ENCODE measurements around the gene OR51B2.
"Not testable (repeated sequence)": the region's sequence is repeated elsewhere in the genome, so short reads cannot be mapped to it uniquely, and the experiment has no call there.

The OR51B2 gene

DNA sequence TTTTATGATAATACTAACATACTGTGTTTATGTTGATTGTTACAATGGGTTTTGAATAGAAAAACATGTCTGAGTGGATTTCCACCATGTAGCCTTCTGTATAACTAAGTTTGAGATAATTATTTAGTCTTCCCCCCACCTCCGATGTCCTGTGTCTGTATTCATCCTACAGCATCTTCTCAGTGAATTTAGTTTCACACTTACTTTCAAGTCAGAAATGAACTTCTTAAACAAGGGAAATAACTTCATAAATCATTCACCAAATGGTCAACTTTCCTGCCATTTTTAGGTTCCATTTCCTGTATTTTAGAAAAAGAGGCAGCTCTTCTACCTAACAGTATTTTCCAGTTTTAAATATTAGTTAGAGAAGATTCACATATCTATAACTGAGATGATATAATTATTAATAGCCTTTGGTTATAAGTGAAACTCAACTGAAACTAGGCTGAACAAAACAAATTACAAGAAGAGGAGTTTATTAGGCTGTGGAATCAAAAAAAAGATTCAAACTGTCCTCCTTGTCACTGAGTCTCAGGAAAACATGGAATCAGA lies 15.8 kb upstream of the OR51B2 start:
- DNase-seq (ENCODE audit: low spot score in 2 of 2) (no peak), ATAC-seq (no peak)
- H3K36me3 Mint-ChIP-seq, result no peaks in the 10 kb centered on the region
- no peaks in the 10 kb centered on the region for H3K4me1 Mint-ChIP-seq
- no peak overlapping the region for H3K27ac Mint-ChIP-seq
- no peaks in the 10 kb centered on the region for H3K9me3 Mint-ChIP-seq
- no peak overlapping the region for H3K4me3 Mint-ChIP-seq

DNA sequence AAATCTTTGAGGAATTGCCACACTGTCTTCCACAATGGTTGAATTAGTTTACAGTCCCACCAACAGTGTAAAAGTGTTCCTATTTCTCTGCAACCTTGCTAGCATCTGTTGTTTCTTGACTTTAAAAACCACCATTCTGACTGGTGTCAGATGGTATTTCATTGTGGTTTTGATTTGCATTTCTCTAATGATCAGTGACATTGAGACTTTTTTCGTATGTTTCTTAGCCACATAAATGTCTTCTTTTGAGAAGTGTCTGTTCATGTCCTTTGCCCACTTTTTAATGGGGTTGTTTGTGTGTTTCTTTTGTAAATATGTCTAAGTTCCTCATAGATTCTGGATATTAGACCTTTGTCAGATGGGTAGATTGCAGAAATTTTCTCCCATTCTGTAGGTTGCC lies 13.2 kb upstream of the OR51B2 start:
- not testable (repeated sequence) for H3K4me3 Mint-ChIP-seq; ATAC-seq; H3K4me1 Mint-ChIP-seq; H3K36me3 Mint-ChIP-seq; H3K9me3 Mint-ChIP-seq; DNase-seq (ENCODE audit: low spot score in 2 of 2); H3K27ac Mint-ChIP-seq

DNA sequence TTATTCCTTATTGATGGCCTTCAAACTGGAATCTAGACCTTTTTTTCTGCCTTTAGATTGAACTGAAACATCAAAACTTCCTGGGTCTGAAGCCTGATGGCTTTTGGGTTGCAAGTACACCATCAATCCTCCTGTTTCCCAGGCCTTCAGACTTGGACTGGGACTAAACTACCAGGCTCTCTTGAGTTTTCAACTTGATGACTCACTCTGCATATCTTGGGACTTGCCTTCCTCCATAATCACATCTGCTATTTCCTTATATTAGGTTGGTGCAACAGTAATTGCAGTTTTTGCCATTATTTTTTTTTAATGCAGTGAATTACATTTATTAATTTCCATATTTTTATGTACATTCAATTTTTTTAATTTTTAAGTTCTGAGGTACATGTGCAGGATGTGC lies 12.2 kb upstream of the OR51B2 start:
- DNase-seq (ENCODE audit: low spot score in 2 of 2) (no peak), ATAC-seq (no peak)
- Mint-ChIP-seq H3K4me3 (no peak overlapping the region), H3K9me3 (no peaks in the 10 kb centered on the region), H3K4me1 (no peaks in the 10 kb centered on the region), H3K27ac (no peak overlapping the region), H3K36me3 (no peaks in the 10 kb centered on the region)

DNA sequence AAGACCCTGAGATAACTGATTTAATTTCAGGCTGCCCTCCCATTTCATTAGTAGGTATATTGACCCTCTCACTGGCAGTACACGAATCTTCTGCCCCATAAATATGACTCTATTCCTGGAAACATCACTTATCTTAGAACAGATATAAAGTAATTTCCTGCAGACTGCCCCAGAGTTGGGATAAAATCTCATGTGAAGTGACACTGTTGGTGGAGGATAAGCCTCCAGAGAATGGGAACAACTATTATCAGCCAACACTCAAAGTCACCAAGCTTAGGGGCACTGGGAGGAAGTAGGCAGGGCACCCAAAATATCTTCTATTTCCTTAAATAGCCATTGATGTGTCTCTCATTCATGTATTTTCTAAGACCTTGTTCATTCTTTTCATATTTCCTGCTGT lies 11.1 kb upstream of the OR51B2 start:
- Mint-ChIP-seq H3K9me3 (peaks cover 2% of the 10 kb centered on the region), H3K4me1 (no peaks in the 10 kb centered on the region), H3K27ac (no peak overlapping the region), H3K36me3 (no peaks in the 10 kb centered on the region), H3K4me3 (no peak overlapping the region)
- DNase-seq (ENCODE audit: low spot score in 2 of 2), result no peak
- ATAC-seq, result no peak

DNA sequence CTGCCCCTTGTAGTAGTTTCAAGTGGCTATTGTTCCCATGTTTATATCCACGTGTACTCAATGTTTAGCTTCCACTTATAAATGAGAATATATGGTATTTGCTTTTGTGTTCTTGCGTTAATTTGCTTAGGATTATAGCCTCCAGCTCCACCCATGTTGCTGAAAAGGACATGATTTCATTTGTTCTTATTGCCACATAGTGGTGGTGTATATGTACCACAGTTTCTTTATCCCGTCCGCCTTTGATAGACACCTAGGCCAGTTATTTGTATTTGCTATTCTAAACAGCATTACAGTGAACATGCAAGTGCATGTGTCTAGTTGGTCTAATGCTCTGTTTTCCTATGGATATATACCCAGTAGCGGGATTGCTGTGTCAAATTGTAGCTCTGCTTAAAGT lies 6.8 kb downstream of the OR51B2 start:
- no peaks in the 10 kb centered on the region for H3K36me3 Mint-ChIP-seq
- ATAC-seq (no peak), DNase-seq (ENCODE audit: low spot score in 2 of 2) (no peak)
- H3K27ac Mint-ChIP-seq, result no peak overlapping the region
- no peaks in the 10 kb centered on the region for H3K4me1 Mint-ChIP-seq
- H3K9me3 Mint-ChIP-seq, result peaks cover 2% of the 10 kb centered on the region
- H3K4me3 Mint-ChIP-seq, result no peak overlapping the region

DNA sequence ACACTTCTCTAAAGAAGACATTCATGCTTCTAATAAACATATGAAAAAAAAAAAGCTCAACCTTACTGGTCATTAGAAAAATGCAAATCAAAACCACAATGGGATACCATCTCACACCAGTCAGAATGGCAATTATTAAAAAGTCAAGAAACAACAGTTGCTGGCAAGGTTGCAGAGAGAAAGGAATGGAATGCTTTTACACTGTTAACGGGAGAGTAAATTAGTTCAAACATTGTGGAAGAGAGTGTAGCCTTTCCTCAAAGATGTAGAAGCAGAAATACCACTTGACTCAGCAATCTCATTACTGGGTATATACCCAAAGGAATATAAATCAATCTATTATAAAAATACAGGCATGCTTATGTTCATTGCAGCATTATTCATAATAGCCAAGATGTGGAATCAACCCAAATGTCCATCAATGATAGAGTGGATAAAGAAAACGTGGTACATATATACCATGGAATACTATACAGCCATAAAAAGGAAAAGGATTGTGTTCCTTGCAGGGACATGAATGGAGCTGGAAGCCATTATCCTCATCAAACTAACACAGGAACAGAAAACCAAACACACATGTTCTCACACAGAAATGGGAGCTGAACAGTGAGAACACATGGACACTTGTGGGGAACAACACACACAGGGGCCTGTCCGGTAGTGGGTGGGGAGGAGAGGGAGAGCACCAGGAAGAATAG lies 10.6 kb downstream of the OR51B2 start:
- not testable (repeated sequence) for H3K4me1 Mint-ChIP-seq; H3K36me3 Mint-ChIP-seq; DNase-seq (ENCODE audit: low spot score in 2 of 2); H3K9me3 Mint-ChIP-seq; H3K4me3 Mint-ChIP-seq; ATAC-seq; H3K27ac Mint-ChIP-seq

DNA sequence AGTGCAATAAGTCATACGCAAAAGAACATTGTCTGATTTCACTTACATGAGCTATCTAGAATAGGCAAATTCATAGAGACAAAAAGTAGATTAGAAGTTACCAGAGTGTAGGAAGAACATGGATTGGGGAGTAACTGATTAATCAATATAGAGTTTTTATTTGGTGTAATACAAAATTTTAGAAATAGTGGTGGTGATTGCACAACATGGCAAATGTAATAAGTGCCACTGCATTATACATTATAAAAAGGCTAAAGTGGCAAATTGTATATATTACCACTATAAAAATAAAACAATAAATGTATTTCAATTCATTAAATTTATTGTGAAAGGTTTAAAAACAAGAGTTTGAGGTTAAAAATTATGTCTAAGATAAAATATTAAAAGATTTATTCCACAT lies 13.7 kb downstream of the OR51B2 start:
- H3K36me3 Mint-ChIP-seq, result no peaks in the 10 kb centered on the region
- H3K27ac Mint-ChIP-seq, result no peak overlapping the region
- H3K4me3 Mint-ChIP-seq, result no peak overlapping the region
- DNase-seq (ENCODE audit: low spot score in 2 of 2) (no peak), ATAC-seq (no peak)
- H3K4me1 Mint-ChIP-seq, result no peaks in the 10 kb centered on the region
- no peaks in the 10 kb centered on the region for H3K9me3 Mint-ChIP-seq

DNA sequence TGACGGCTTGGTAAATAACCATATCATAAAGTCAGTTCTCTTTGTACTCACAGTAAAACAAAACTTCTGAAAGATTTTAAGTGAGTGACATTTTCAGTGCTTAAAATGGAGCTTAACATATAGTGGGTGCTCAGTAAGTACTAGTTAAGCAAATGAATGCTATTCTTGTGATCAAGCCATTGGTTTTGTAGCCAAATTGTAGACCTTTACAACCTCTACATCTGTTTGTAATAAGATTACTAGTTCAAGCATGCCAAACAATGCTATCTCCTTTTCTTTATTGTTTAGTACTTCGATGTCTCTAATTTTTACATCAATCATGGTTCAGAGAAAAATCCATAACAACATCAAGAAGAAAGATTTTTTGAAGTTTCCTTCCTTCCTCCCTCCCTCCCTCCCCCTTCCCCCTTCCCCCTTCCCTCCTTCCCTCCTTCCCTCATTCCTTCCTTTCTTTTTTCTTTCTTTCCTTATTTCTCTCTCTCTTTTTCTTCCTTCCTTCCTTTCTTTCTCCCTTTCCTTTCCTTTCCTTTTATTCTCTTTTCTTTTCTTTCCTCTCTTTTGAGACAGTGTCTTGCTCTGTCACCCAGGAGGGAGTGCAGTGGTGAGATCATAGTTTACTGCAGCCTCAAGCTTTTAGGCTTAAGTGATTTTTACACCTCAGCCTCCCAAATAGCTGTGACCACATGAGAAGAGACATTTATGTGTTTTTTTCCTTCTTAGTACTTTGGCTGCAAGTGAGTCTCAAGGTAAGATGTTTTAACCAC lies 16.7 kb downstream of the OR51B2 start:
- H3K27ac Mint-ChIP-seq, result no peak overlapping the region
- H3K4me1 Mint-ChIP-seq, result no peaks in the 10 kb centered on the region
- H3K4me3 Mint-ChIP-seq, result no peak overlapping the region
- no peak for DNase-seq (ENCODE audit: low spot score in 2 of 2)
- no peak for ATAC-seq
- no peaks in the 10 kb centered on the region for H3K36me3 Mint-ChIP-seq
- no peaks in the 10 kb centered on the region for H3K9me3 Mint-ChIP-seq

DNA sequence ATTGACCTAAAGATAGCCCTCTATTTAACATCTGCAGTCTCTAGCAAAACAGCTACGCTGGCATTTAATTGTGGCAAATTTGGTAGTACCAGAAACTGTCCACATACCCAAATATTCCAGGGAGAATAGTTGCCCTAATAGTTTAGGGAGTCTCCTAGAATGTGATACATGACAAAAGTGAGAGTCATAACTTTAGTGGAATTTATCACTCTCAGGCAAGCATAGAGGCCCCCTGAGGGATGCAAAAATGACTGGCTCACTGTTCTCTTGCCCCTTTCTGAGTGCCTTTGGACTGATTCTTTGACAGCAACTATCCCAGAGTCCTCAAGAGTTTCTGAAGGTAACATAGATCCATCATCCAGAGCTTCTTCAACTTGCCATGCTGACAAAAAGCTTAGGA lies 20.1 kb downstream of the OR51B2 start:
- H3K4me3 Mint-ChIP-seq, result no peak overlapping the region
- no peaks in the 10 kb centered on the region for H3K36me3 Mint-ChIP-seq
- no peaks in the 10 kb centered on the region for H3K4me1 Mint-ChIP-seq
- peaks cover 5% of the 10 kb centered on the region for H3K9me3 Mint-ChIP-seq
- ATAC-seq, result no peak
- H3K27ac Mint-ChIP-seq, result no peak overlapping the region
- no peak for DNase-seq (ENCODE audit: low spot score in 2 of 2)

DNA sequence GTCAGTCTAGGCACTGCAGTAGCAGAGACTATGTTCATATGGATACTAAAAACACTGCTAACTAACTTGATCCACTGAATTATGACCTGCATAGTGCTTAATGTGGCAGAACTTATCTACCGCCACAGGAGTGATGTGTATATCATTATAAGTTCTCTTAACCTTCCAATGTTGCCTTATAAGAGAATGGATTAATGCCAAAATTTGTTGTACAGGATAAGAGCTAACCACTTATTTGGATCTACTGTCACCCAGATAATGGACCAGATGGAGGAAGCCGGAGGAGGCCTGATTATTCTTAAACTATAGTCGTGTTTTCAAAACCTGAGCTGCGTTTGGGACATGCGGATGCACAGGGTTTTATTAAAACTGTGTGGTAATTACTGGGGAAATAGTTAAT lies 20.5 kb downstream of the OR51B2 start:
- Mint-ChIP-seq H3K27ac (no peak overlapping the region), H3K4me3 (no peak overlapping the region), H3K4me1 (no peaks in the 10 kb centered on the region), H3K9me3 (peaks cover 6% of the 10 kb centered on the region), H3K36me3 (no peaks in the 10 kb centered on the region)
- no peak for DNase-seq (ENCODE audit: low spot score in 2 of 2)
- no peak for ATAC-seq

DNA sequence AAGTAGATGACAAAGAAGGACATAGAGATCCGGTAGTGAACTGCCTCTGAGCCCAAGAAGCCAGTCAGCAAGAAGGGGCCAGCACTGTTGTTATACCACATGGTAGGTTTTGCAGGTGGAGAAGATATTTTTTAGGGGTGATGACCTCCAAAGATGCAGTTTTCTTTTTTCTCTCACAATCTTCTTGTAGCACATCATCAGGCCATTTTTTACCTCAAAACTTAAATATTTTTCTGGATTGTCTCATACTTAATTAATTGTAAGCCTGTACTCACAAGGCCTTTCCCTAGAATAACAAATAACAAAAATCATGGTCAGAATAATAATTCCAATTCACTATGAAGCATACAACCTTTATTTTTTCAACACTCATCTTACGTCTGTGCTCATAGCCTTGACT lies 22.3 kb downstream of the OR51B2 start, which contains the start of gene OR51B4:
TSS of gene OR51B4 (minus strand) at position 101 of the 400 bp plus-strand sequence. CDS start at position 101, 0 bp downstream.
- no peak within 1 kb of the TSS for H3K27ac Mint-ChIP-seq
- H3K36me3 Mint-ChIP-seq, result no peaks in the 10 kb centered on the region
- no peak within 1 kb of the TSS for H3K4me3 Mint-ChIP-seq
- H3K9me3 Mint-ChIP-seq, result peaks cover 6% of the 10 kb centered on the region
- ATAC-seq (no peak), DNase-seq (ENCODE audit: low spot score in 2 of 2) (no peak)
- H3K4me1 Mint-ChIP-seq, result no peaks in the 10 kb centered on the region

DNA sequence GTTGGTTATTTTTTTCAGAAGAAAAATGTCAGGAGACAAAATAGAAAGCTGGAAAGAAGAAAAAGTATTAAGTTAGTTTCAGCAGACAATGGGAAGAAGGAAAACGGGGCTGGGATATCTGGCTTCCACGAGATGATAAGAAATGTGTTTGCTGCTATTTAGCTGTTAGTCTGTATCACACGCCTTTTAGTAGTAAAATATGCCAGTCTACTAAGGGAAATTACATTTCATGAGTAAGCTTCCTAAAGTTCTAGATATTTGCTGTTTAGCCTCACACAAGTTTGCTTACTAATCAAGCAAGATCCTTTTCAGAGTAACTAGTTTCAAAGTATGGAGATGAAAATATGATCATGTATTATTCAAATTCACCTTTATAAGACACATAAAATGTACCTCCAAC lies 23.8 kb downstream of the OR51B2 start:
- Mint-ChIP-seq H3K9me3 (peaks cover 6% of the 10 kb centered on the region), H3K36me3 (no peaks in the 10 kb centered on the region), H3K4me3 (no peak overlapping the region), H3K4me1 (no peaks in the 10 kb centered on the region), H3K27ac (no peak overlapping the region)
- DNase-seq (ENCODE audit: low spot score in 2 of 2), result no peak
- no peak for ATAC-seq

DNA sequence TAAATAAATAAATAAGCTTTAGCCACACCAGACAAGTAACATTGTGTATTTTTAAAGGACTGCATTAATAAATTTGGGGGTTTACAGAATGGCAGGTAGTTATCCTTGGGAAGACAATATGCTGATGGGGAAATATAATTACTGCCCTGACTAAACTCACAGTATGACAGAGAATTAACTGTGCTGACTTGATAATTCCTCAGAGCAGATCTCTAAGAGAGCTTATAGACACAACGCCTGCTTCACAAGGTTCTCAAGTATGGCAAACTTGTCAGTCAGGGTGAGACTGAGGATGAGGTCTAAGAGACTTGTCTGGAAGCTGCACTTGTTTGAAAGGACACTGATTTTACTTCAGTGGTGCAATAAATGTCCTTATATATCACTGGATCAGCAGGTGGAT lies 25.6 kb downstream of the OR51B2 start:
- Mint-ChIP-seq H3K9me3 (peaks cover 6% of the 10 kb centered on the region), H3K27ac (no peak overlapping the region), H3K4me1 (no peaks in the 10 kb centered on the region), H3K4me3 (no peak overlapping the region), H3K36me3 (no peaks in the 10 kb centered on the region)
- DNase-seq (ENCODE audit: low spot score in 2 of 2), result no peak
- no peak for ATAC-seq

DNA sequence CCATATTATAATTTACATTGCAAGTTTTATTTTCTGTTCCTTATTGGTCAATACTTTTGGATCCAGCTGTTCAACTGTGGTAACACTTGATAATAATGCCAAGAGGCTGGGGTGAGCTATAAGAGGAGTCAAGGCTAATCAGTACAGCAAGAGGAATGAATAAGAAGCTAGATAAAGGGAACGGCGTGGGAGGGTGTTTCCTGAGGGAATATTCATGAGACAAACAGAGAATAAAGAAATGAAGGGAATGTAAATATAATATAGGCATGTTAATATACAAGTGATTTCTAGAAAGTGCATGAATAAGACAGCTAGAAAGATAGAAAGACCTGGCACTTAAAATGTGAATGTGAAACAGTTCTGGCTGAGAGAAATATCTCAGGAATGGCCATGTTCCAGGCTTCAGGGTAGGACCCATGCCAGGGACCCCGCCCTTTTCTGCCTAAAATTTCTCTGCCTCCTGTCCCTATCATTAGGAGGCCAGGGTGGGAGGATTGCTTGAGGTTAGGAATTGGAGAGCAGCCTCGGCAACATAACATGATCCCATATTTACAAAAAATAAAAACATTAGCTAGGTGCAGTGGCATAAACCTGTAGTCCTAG lies 26.3 kb downstream of the OR51B2 start:
- no peaks in the 10 kb centered on the region for H3K36me3 Mint-ChIP-seq
- no peak overlapping the region for H3K27ac Mint-ChIP-seq
- ATAC-seq (no peak), DNase-seq (ENCODE audit: low spot score in 2 of 2) (no peak)
- no peak overlapping the region for H3K4me3 Mint-ChIP-seq
- H3K4me1 Mint-ChIP-seq, result no peaks in the 10 kb centered on the region
- peaks cover 6% of the 10 kb centered on the region for H3K9me3 Mint-ChIP-seq

DNA sequence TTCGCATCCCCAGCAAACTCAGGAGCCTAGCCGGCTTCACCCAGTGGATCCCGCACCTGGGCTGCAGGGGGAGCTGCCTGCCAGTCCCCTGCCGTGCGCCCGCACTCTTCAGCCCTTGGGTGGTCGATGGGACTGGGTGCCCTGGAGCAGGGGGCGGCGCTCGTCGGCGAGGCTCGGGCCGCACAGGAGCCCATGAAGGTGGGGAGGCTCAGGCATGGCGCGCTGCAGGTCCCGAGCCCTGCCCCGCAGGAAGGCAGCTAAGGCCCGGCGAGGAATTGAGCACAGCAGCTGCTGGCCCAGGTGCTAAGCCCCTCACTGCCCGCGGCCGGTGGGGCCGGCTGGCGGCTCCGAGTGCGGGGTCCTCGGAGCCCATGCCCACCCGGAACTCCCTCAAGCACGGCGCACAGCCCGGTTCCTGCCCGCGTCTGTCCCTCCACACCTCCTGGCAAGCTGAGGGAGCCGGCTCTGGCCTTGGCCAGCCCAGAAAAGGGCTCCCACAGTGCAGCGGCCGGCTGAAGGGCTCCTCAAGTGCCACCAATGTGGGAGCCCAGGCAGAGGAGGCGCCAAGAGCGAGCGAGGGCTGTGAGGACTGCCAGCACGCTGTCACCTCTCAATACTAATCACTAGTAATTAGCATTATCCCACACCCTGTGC lies 29.6 kb downstream of the OR51B2 start:
- not testable (repeated sequence) for H3K27ac Mint-ChIP-seq; H3K9me3 Mint-ChIP-seq; ATAC-seq; H3K4me1 Mint-ChIP-seq; H3K36me3 Mint-ChIP-seq; DNase-seq (ENCODE audit: low spot score in 2 of 2); H3K4me3 Mint-ChIP-seq

All from stimulated activated effector memory CD8-positive, alpha-beta T cell treated with anti-CD3 and anti-CD28 coated beads, Interleukin-12 subunit alpha, Interleukin-12 subunit beta, amount 100 ng/mL, for 72 hours (primary cell).